A375 (cell line): ENCODE measurements around the gene TTPAL. TPM values are rescaled to one million over a fixed set of nuclear protein-coding genes. Genes with fewer than 3 reads are reported as not detected.

Experiments used
- small RNA-seq: library from RNA; depleted of rRNA; stranded (forward); fragments of <200 nt; gene quantifications from one replicate; pipeline ENCODE3, GENCODE V24; 2014
- total RNA-seq: library from RNA; depleted of rRNA; stranded (reverse); fragments of >200 nt; shearing (Covaris generic); gene quantifications from 2 replicates; pipeline ENCODE4 v1.2.3, GENCODE V29; 2014; rRNA removed

Gene TTPAL, protein sequence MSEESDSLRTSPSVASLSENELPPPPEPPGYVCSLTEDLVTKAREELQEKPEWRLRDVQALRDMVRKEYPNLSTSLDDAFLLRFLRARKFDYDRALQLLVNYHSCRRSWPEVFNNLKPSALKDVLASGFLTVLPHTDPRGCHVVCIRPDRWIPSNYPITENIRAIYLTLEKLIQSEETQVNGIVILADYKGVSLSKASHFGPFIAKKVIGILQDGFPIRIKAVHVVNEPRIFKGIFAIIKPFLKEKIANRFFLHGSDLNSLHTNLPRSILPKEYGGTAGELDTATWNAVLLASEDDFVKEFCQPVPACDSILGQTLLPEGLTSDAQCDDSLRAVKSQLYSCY
- total RNA-seq: 12.1 and 12.5 TPM in 2 replicates

DNA sequence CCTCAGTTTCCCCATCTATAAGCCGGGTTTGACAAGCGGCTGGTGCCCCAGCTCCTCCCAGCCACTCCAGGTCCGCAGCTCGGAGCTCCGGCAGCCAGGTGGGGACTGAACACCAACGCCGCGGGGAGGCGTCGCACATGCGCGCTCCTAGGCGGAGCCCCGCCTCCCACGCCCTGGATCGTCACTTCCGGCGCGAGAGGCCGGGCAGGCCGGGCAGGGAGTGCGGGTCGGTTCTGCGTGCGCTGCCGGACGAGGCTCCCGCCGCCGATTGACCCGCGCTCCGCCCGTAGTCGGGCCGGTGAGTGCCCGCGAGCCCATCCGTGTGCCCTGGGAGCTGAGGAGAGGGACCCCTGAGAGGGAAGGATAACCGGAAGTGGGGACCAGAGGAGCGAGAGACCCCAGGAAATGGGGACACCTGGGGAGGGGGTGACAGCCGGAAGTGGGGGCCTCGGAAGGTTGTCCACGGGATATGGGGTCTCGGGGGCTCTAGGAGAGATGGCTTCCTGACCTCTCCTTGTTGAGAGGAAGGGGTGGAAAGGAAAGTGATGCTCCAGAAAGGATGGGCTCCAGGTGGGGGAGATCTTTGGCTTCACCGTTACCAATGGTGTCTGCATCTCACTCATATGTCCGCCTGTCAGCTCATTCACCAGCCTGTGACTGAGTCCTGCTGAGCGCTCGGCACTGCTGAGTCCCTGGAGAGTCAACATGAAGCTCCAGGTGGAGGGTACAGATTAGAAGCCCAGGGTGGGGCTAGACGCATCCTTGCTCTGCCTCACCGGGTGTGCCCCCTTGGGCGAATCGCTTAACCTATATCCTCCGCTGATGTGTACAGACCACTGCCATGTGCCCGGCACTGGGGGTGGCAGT is at the start of gene TTPAL:
TSS of gene TTPAL (plus strand) at position 181 of the 867 bp plus-strand sequence. CDS start 4,126 bp downstream, outside the sequence.

DNA sequence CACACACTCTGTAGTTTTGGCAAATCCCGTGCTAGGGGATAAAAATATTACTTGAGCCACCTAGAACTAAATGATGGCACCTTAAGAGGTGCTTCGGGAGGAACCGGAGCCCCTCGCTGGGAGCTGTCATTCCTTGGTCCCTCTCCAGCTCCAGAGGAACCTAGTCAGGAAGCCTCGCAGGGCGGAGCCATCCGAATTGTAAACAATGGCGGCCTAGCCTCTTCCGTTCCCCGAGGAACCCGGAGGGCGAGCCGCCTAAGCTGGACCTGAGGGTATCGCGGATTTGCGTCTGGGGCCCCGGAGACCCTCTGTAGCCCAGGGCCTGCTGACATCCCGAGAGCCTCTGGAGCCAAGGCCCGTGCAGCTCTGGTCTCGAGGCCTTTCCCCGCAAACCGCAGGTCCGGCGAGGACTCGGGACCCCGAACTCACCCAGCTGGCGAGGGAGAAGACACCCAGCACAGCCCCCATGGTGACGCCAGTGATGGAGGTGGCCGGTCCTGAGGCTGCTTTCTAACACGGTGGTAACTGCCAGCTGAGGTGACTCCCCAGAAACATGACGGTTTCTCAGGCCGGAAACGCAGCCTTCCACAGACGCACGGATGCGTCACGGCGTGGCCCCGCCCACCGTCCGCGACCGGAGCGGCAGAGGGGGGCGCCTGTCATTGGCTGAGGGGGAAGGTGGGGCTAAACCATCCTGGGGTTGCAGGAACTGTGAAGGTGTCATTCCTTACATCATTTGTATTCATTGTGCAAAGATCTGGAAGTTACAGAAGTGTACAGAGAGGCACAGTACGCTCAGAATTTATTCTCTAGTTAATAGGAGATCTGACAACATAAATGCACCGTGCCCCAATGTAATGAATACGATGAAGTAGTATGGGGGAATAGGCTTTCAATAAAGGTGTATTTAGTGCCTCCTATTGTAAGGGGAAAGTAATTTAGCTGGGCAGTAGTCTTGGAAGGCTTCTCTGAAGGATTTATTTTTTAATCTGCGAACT is 46.1 kb downstream of the TTPAL start, which contains the start of gene SERINC3:
TSS of gene SERINC3 (minus strand) at position 587 of the 998 bp plus-strand sequence. CDS start at position 468, 119 bp downstream.

Small RNAs within 50 kb of the gene (small RNA-seq; reads per million reads assigned to genes)
- 1.1 reads per million, percentile 58 among the genes with 10 or more reads in this experiment for gene RPL37AP1

Other genes starting within 250 kb of the TTPAL start
- gene GDAP1L1, start 228.6 kb upstream of the TTPAL start, total RNA-seq: 0.48 TPM in 1 of 2 replicates, not detected in the other
- gene FITM2, start 164.7 kb upstream of the TTPAL start, total RNA-seq: 7.8 and 9.3 TPM in 2 replicates
- gene R3HDML, start 138.8 kb upstream of the TTPAL start, total RNA-seq: not detected in 2 replicates
- not detected in 2 replicates for gene HNF4A, start 120.2 kb upstream of the TTPAL start, total RNA-seq
- 77.9 and 91.0 TPM in 2 replicates for gene SERINC3, start 46.2 kb downstream of the TTPAL start, total RNA-seq
- 43.0 and 44.0 TPM in 2 replicates for gene PKIG, start 106.7 kb downstream of the TTPAL start, total RNA-seq
- 9.7 and 12.3 TPM in 2 replicates for gene ADA, start 175.8 kb downstream of the TTPAL start, total RNA-seq
- gene CCN5, start 239.5 kb downstream of the TTPAL start, total RNA-seq: not detected in 2 replicates